GM21526 (cell line): Measurements from ENCODE around the gene PEX14.

Experiments used
- ATAC-seq: cut with Tn5 transposase; IDR thresholded peaks from one replicate; pipeline ENCODE4 v1.9.1; 2021; ENCODE audit warnings: moderate library complexity; ENCODE audit not compliant: unreplicated experiment, low FRiP score

Gene PEX14

GRCh38 chr1:10583641-10584040 lies 108.9 kb downstream of the PEX14 start:
- no peak for ATAC-seq

GRCh38 chr1:10585242-10585641 lies 110.5 kb downstream of the PEX14 start:
- ATAC-seq = no peak

DNA sequence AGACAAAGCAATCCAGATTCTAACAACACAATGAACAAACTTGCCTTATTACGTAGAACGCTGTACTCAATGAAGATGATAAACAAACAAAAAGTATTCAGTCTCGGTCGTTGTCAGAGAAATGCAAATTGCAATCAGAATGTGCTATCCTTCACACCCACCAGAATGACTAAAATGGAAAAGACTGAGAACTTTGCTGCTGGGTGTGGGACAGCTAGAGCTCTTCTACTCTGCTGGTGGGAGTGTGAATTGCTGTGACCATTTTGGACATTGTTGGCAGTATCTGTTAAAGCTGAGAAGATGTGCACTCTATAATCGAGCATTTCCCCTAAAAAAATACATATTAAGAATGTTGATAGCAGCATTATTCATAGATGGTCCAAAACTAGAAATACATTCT lies 111.4 kb downstream of the PEX14 start:
- ATAC-seq = no peak

GRCh38 chr1:10588640-10589039 lies 113.9 kb downstream of the PEX14 start:
- ATAC-seq = no peak

GRCh38 chr1:10589074-10589473 lies 114.3 kb downstream of the PEX14 start:
- no peak for ATAC-seq

DNA sequence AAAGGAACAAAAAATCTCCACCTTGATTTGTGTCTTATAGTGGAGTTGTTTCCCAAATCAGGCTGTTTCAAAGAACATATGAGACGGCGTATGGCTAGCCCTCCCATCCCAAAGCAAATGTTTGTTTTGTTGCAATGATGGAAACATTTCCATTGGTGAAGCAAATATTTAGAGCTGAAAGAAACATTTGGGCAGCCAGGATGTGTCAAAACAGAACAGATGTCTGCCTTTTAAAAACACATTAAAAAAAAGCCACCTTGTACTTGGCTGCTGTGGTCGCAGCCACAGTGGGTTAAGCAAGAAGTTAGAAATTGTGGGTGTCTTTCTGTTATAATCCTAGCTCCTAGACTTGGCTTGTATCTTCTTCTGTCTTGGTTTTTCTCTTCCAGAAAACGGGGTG lies 116.3 kb downstream of the PEX14 start:
- ATAC-seq = no peak

GRCh38 chr1:10592373-10592772 lies 117.6 kb downstream of the PEX14 start:
- ATAC-seq = no peak

- no peak for ATAC-seq
These were observed 119.0 kb downstream of the PEX14 start for GRCh38 chr1:10593750-10594149.

DNA sequence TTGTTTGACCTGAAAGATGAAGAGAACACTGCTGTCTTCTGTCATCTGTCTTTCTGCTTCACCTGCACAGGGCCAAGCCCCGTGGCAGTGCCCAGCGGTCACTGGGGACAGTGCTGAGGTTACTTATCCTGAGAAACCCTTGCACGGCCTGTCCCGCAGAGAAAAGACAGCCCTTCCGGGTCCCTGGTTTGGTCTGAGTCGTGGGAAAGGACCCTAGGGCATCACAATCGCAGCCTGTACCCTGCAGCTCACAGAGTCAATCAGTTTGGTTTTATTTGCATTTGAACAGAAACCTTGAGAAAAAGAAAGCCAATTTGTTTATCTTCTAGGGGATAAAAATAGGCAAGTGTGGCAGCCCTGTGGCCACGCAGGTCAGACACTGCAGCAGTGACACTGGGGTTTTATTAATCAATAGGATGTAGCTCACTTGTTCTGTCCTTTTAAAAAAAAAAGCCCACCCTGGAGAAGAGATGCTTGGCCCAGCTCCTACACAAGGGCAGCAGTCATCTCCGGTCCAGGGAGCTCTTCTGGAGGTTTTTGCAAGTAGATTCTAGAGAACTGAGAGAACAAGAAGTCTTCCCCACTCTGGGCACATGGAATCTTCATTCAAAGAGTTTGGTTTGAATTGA lies 120.0 kb downstream of the PEX14 start:
- ATAC-seq = no peak

- no peak for ATAC-seq
These were observed 122.0 kb downstream of the PEX14 start for GRCh38 chr1:10596780-10597179.

DNA sequence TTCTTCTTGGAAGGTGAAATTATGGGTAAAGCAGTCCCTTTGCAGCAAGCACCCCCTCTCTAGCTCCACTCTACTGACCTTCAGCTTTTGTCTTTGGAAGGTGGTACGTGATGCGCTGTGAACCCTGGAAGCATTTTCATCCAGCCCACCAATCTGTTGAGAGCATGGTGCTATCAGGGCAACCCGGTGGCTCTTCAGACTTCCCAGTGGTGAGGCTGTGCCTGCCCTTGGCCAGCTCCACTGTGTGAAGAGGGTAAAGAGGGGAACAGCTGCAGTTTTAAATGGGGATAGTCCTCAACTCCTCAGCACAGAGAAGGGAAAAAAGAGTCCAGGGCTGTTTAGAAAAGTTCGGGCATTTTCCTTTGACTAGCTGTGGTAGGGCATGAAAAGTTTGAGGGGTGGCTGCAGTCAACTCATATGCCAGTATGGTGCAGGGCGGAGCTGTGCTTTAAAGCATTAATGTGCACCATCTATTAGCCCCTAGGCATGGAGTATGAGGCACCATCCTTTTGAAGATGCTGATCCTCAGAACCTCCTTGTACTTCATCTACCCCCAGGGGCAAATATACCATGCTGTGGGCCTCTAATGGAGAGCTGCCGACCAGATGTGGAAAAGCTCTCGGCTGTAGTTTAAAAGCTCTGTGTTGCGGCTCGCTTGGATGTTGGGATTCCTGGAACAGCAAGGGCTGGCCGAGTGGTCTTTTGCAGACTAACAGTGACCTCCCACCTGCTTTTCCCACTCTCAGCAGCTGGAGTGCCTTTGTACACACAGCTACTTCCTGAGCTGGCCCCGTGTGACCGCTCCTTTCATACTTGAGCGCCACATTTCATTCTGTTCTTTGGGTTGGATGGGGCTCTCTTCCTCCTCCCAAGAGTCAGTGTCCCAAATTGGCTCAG lies 123.0 kb downstream of the PEX14 start:
- no peak for ATAC-seq

DNA sequence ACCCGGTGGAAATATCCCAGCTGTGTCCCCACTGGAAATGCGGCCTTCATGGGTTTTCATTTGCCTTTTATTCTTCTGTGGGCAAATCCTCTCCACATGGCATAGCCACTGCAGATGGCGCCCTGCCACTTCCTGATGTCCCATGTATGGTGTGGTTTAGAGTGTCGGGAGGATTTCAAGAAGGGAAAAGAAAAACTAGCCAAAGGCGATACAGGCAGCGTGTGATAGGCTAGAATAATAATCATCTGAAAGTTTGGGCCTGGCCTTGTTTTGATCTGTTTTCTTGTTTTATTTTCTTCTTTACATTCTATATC lies 123.6 kb downstream of the PEX14 start:
- ATAC-seq = no peak

GRCh38 chr1:10599194-10599861 lies 124.6 kb downstream of the PEX14 start:
- ATAC-seq = no peak

- no peak for ATAC-seq
These were observed 126.8 kb downstream of the PEX14 start for GRCh38 chr1:10601342-10602070.

DNA sequence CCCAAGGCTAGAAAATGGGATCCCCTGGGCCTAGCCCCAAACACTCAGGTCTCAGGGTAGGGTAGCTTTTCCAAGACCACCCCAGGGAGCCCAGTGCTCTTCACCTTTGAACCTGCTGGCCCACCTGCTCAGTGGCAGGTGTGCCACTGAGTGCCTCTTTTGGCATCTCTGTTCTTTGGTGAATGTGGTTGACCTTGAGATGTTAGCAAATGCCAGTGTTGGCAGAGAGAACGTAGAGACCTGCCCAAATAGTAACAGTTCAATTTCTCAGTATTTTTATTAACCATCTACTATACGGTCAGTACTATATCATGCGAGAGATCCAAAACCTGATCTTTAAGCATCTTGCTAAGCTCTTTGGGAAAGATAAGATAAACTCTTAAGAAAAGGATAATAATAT lies 128.2 kb downstream of the PEX14 start:
- no peak for ATAC-seq

- no peak for ATAC-seq
These were observed 130.2 kb downstream of the PEX14 start for GRCh38 chr1:10604966-10605365.

- no peak for ATAC-seq
These were observed 131.3 kb downstream of the PEX14 start for GRCh38 chr1:10606064-10606463.

DNA sequence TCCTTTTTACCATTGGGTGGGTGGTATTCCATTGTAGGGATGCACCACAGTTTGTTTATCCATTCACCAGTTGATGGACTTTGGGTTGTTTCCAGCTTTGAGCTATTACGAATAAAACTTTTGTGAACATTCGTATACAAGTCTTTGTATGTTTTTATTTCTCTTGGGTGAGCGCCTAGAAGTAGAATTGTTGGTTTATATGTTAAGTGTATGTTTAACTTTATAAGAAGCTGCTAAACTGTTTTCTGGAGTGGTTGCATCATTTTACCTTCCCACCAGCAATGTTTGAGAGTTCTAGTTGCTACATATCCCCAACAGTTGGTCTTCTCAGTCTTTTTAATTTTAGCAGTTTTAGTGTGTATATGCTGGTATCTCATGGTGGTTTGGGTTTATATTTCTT lies 132.5 kb downstream of the PEX14 start:
- ATAC-seq = no peak

DNA sequence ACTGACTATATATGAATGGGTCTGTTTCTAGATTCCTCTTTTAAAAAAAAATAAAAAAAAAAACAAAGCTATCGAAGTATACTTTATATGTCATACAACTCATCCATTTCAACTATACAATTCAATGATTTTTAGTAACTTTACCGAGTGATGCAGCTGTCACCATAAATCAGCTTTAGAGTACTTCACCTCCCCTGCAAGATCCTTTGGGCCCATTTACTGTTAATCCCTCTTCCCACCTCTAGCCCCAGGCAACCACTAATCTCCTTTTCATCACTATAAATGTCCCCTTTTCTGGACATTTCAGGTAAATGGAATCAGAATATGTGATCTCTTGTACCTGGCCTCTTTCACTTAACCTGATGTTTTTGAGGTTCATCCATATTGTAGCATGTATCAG lies 133.9 kb downstream of the PEX14 start:
- no peak for ATAC-seq

GRCh38 chr1:10610901-10611600 lies 136.3 kb downstream of the PEX14 start:
- no peak for ATAC-seq
